ENCODE data around the gene GRIA1.
"Not testable (repeated sequence)": the region's sequence is repeated elsewhere in the genome, so short reads cannot be mapped to it uniquely, and the experiment has no call there.

Gene GRIA1

DNA sequence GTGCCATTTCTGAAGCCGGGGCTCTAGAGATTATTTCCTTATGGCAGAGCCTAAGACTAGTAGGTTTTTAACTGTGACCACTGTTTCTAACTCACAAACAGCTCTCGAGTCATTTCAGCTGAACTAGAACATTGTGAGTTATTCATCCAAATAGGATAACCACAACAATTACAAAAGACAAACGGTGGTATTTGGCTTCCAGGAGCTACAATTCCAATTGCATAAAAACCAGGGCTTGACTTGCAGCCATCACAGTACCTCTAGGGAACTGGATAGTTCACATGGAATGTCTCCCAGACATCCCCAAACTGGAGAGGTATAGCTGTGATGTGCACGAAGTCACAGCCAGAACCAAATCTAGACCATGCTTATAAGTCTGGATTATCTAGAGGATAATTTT lies 323.4 kb downstream of the GRIA1 start:
- H3K9me3 Mint-ChIP-seq, result no peaks in the 10 kb centered on the region
- H3K27me3 Mint-ChIP-seq, result peaks cover 15 to 33% of the 10 kb centered on the region in 2 donors
- no peak for DNase-seq
- H3K36me3 Mint-ChIP-seq (ENCODE audit: insufficient read depth), result no peaks in the 10 kb centered on the region
- no peak overlapping the region for H3K4me3 Mint-ChIP-seq
- H3K27ac Mint-ChIP-seq, result no peak overlapping the region
- no peak for ATAC-seq (replicated peaks)
- no peaks in the 10 kb centered on the region for H3K4me1 Mint-ChIP-seq (ENCODE audit: low read depth in 2 of 2)

DNA sequence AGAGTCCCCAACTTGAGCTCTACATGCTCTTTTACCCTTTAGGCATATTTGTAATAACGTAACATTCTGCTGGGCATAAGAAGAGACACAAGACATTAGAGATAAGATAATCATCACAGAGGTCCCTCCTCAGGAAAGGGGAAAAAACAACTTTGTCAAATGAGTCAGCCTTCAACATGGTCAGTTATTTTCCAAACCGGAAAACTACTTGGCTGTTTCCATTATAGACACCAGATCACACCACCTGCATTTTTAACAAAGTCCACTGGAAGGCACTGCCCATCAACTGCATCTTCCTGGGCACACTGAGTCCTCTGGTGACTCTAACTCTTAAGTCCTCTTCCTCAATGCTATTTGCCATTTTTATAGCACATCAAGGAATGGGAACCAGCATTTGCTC lies 326.4 kb downstream of the GRIA1 start:
- Mint-ChIP-seq H3K36me3 (ENCODE audit: insufficient read depth) (no peaks in the 10 kb centered on the region), H3K9me3 (no peaks in the 10 kb centered on the region), H3K27me3 (peaks cover 15 to 45% of the 10 kb centered on the region in 2 donors), H3K27ac (no peak overlapping the region), H3K4me1 (ENCODE audit: low read depth in 2 of 2) (no peaks in the 10 kb centered on the region), H3K4me3 (no peak overlapping the region)
- no peak for DNase-seq
- ATAC-seq (replicated peaks), result no peak

DNA sequence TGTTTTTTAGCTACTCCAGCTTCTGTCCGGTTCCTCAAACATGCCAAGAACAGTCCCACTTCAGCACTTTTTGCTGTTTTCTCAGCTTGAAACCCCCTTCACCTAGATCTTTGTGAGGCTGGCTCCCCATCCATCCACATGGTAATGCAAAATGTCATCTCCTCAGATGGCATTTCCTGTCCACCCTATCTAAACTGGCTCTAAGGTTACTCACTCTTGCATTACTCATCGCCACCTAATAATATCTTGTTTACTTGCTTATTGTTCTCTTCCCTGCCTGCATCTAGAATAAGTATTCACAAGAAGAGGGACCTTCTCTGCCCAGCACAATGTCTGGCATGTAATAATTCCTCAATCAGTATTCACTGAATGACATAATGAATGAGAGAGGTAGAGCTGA lies 328.2 kb downstream of the GRIA1 start:
- Mint-ChIP-seq H3K27me3 (peaks cover 15 to 45% of the 10 kb centered on the region in 2 donors), H3K4me1 (ENCODE audit: low read depth in 2 of 2) (no peaks in the 10 kb centered on the region), H3K9me3 (no peaks in the 10 kb centered on the region), H3K4me3 (no peak overlapping the region), H3K36me3 (ENCODE audit: insufficient read depth) (no peaks in the 10 kb centered on the region), H3K27ac (no peak overlapping the region)
- ATAC-seq (replicated peaks), result no peak
- no peak for DNase-seq

DNA sequence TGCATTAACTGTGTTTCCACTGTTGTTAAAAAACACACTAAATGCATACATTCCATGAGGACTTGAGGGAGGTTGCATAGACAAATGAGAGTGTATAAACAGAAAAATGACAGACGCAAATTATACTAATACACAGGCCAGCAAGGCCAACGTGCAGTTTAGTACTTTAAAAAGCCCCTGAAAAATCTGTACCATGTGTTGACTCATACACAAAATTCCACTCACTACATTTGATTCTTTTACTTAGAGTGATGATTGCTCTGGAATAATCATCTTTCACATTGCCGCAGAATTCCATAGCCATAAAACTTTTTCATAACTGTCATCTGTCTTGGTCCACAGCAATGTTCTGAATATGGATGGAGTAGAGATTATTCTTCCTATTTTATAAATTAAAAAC lies 332.6 kb downstream of the GRIA1 start:
- H3K9me3 Mint-ChIP-seq, result no peaks in the 10 kb centered on the region
- H3K4me3 Mint-ChIP-seq, result no peak overlapping the region
- no peaks in the 10 kb centered on the region for H3K4me1 Mint-ChIP-seq (ENCODE audit: low read depth in 2 of 2)
- DNase-seq (no peak), ATAC-seq (replicated peaks) (no peak)
- H3K27me3 Mint-ChIP-seq, result peaks cover 6 to 28% of the 10 kb centered on the region in 2 donors
- no peak overlapping the region for H3K27ac Mint-ChIP-seq
- no peaks in the 10 kb centered on the region for H3K36me3 Mint-ChIP-seq (ENCODE audit: insufficient read depth)

DNA sequence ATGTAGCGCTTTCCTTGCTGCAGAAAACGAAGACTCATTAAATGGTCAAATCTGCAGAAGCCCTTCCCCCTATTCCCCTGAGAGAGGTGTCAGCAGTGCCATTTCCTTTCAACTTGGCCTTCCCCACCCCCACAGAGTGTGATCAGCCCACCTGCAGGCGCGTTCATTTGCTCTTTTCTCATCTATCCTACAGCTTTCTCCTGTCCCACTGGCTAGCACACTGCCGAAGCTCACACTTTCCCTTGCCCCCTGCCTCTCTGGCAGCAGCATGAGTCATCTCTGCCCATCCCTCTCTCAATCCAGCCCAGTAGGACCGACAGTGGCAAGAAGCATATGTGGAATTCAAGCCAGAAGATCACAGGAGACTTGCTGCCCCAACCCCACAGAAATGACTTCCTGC lies 334.4 kb downstream of the GRIA1 start:
- Mint-ChIP-seq H3K4me1 (ENCODE audit: low read depth in 2 of 2) (no peaks in the 10 kb centered on the region), H3K9me3 (peaks cover 2 to 11% of the 10 kb centered on the region in 2 donors), H3K4me3 (no peak overlapping the region), H3K27me3 (peaks cover 12 to 17% of the 10 kb centered on the region in 2 donors), H3K36me3 (ENCODE audit: insufficient read depth) (no peaks in the 10 kb centered on the region), H3K27ac (no peak overlapping the region)
- no peak for ATAC-seq (replicated peaks)
- DNase-seq, result no peak

DNA sequence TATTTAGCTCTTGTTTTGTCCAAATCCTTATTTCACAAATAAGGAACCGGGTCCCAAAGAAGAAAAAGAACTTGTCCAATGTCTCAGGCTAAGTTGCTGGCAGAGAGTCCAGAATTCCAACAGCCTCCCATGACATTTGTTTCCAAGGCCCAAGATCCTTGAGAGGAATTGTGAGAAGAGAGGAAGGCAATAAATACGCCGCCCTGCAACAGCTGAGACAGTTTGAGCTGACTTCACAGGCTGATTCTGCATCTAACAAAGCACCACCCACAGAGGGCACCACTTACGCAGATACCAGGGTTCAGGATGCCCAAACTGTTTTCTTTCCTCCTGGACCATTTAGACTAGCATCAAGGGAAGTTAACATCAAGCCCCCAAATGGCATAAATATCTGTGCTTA lies 336.9 kb downstream of the GRIA1 start:
- Mint-ChIP-seq H3K36me3 (ENCODE audit: insufficient read depth) (no peaks in the 10 kb centered on the region), H3K4me1 (ENCODE audit: low read depth in 2 of 2) (no peaks in the 10 kb centered on the region), H3K9me3 (peaks cover 2 to 11% of the 10 kb centered on the region in 2 donors), H3K27ac (no peak overlapping the region), H3K27me3 (peaks cover 8 to 12% of the 10 kb centered on the region in 2 donors), H3K4me3 (no peak overlapping the region)
- DNase-seq (no peak), ATAC-seq (replicated peaks) (no peak)

DNA sequence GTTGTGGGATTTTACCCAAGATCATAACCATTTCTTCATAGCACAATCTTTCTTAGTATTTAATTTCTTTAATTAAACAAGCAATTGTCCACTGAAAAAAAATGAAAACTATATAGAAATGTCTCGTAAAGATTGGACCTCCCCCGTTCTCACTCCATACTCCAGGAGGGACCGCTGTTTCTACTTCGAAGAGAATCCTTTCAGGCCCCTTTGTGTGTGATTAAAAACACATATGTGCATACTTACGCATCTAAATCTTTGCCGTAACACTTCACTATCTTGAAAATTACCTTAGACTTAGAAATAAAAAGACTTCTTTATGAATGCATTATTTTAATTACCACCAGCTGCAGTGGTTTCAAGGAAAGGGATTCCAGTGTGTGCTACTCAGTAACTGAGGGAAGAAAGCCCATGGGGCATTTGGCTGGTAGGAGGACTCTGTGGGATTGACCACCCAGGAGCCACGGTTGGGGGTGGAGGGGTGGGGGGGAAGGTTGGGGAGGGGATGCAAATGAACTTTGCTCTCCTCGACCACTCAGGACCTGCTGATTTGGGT lies 339.1 kb downstream of the GRIA1 start:
- no peaks in the 10 kb centered on the region for H3K36me3 Mint-ChIP-seq (ENCODE audit: insufficient read depth)
- no peak overlapping the region for H3K27ac Mint-ChIP-seq
- DNase-seq, result no peak

DNA sequence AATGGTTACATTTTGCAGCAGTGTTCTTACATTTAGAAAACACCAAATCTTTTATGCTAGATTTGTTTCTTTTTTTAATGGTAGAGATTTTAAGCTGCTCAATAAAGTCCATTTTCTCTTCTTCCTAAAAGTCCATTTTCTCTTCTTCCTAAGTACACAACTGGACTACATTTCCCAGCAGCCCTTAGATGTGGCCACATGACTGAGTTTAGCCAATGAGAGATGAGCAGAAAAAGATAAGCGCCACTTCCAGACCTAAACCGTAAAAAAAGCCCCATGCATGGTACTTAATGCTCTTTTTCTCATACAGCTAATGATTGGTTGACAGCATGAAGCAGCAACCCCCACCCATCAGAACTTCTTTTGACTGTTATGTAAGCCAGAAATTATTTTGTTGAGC lies 341.5 kb downstream of the GRIA1 start:
- ATAC-seq (replicated peaks) (no peak), DNase-seq (no peak)
- Mint-ChIP-seq H3K4me1 (ENCODE audit: low read depth in 2 of 2) (no peaks in the 10 kb centered on the region), H3K36me3 (ENCODE audit: insufficient read depth) (no peaks in the 10 kb centered on the region), H3K4me3 (no peak overlapping the region), H3K9me3 (peaks cover 4 to 11% of the 10 kb centered on the region in 2 donors), H3K27ac (no peak overlapping the region), H3K27me3 (peaks cover 11% of the 10 kb centered on the region in 2 donors)

More for the DNA sequence above, 339.1 kb downstream of the GRIA1 start:
- H3K4me1 Mint-ChIP-seq (ENCODE audit: low read depth in 2 of 2), result no peaks in the 10 kb centered on the region
- no peak for ATAC-seq (replicated peaks)
- H3K27me3 Mint-ChIP-seq, result peaks cover 17 to 20% of the 10 kb centered on the region in 2 donors
- H3K4me3 Mint-ChIP-seq, result no peak overlapping the region
- H3K9me3 Mint-ChIP-seq, result peaks cover 4 to 11% of the 10 kb centered on the region in 2 donors

DNA sequence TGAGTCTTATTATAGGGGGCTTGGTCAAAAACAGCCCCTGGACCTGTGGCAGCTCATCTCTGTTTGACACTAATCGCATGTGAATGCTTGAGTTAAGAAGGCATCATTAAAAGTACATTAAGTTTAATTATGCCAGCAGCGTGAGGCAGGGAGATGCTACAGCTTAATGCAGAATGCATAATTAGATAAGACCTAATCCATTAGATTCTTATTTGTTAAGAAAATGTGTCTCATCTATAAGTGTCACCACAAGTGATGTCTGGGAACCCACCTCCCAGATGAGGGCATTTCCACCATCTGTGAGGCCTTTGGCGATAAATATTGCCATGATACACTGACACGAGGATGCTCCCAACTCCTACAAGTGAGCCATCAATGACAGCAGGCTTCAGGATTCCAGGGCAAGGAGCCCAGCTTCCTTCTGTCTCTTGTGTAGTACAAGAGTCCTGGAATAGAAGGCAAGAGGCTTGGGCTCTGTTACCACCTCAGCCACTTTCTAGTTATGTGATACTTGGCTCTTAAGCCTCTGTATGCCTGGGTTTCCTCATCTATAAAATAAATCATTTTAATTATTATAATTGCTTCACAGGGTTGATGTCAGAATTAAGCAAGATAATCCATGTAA lies 345.5 kb downstream of the GRIA1 start:
- Mint-ChIP-seq H3K27ac (no peak overlapping the region), H3K36me3 (ENCODE audit: insufficient read depth) (no peaks in the 10 kb centered on the region), H3K4me1 (ENCODE audit: low read depth in 2 of 2) (no peaks in the 10 kb centered on the region), H3K9me3 (peaks cover 0 to 2% of the 10 kb centered on the region in 2 donors), H3K4me3 (no peak overlapping the region), H3K27me3 (peaks cover 5 to 11% of the 10 kb centered on the region in 2 donors)
- DNase-seq (no peak), ATAC-seq (replicated peaks) (no peak)

DNA sequence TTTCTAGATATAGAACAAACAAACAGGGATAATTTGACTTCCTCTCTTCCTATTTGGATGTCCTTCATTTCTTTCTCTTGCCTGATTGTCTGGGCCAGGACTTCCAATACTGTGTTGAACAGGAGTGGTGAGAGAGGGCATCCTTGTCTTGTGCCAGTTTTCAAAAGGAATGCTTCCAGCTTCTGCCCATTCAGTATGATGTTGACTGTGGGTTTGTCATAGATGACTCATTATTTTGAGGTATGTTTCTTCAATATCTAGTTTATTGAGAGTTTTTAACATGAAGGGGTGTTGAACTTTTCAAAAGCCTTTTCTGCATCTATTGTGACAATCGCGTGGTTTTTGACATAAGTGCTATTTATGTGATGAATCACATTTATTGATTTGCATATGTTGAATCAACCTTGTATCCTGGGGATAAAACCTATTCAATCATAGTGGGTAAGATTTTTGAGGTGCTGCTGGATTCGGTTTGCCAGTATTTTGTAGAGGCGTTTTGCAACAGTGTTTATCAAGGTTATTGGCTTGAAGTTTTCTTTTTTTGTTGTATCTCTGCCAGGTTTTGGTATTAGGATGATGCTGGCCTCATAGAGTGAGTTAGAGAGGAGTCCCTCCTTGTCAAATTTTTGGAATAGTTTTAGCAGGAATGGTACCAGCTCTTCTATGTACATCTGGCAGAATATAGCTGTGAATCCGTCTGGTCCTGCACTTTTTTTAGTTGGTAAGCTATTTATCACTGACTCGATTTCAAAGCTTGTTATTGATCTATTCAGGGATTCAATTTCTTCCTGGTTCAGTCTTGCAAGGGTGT lies 359.0 kb downstream of the GRIA1 start:
- H3K4me3 Mint-ChIP-seq; DNase-seq; H3K27ac Mint-ChIP-seq; ATAC-seq (replicated peaks); H3K4me1 Mint-ChIP-seq (ENCODE audit: low read depth in 2 of 2); H3K9me3 Mint-ChIP-seq; H3K36me3 Mint-ChIP-seq (ENCODE audit: insufficient read depth): not testable (repeated sequence)
- peaks cover 0 to 20% of the 10 kb centered on the region in 2 donors for H3K27me3 Mint-ChIP-seq

DNA sequence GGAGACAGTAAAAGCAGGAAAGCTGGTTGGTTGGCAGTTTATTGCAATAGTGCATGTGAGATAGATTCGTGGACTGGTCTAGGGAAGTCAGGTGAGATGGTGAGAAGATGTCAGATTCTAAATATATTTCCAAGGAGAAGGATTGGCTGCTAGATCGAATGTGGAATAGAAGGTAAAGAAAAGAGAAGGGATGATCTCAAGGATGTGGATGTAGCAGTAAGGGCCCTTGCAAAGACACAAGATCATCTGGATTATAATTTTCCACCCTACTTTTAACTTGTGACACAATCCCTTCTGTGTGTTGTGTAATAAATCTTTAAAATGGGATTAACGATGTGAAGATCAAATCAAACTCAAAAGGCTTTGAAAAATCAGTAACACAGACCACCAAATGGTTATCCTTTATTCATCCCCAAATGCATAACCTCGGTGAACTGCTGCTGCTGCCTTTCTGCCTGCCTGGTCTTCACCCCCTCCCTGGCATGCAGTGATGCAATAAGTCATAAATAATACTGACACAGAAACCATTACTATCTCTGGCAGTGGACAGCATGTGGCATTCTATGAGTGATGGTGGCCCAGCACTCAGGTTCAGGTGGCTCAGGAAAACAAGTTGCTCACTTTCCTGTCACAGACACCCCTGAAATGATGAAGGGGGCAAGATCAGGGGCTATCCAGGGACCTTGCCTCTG lies 369.9 kb downstream of the GRIA1 start:
- no peak overlapping the region for H3K27ac Mint-ChIP-seq
- no peaks in the 10 kb centered on the region for H3K36me3 Mint-ChIP-seq (ENCODE audit: insufficient read depth)
- no peaks in the 10 kb centered on the region for H3K4me1 Mint-ChIP-seq (ENCODE audit: low read depth in 2 of 2)
- H3K27me3 Mint-ChIP-seq, result peaks cover 23 to 27% of the 10 kb centered on the region in 2 donors
- no peak for ATAC-seq (replicated peaks)
- H3K9me3 Mint-ChIP-seq, result peaks cover 0 to 1% of the 10 kb centered on the region in 2 donors
- no peak for DNase-seq
- no peak overlapping the region for H3K4me3 Mint-ChIP-seq

DNA sequence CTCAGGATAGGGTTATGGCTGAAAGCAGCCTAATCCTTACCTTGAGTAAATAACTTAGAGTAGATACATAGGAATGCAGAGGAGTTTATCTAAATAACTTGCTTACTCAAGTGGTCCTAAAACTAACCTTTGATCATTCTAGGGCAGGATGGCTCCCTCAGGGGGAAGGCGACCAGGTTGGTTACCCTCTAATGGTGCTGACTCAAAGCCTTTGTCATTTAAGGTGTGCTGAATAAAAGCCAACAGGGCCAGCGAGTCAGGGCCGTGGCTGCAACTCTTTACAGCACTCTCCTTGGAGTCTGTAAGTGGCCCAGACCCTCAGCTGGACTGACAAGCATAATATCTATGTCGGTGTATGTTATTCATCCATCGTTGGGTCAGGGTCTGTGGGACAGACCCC lies 372.4 kb downstream of the GRIA1 start:
- not testable (repeated sequence) for H3K9me3 Mint-ChIP-seq

More for the DNA sequence above, 372.4 kb downstream of the GRIA1 start:
- H3K27ac Mint-ChIP-seq; H3K36me3 Mint-ChIP-seq (ENCODE audit: insufficient read depth); ATAC-seq (replicated peaks); H3K4me1 Mint-ChIP-seq (ENCODE audit: low read depth in 2 of 2); H3K4me3 Mint-ChIP-seq; DNase-seq: not testable (repeated sequence)
- peaks cover 26 to 35% of the 10 kb centered on the region in 2 donors for H3K27me3 Mint-ChIP-seq

All from effector memory CD8-positive, alpha-beta T cell (primary cell).